Effector CD8-positive, alpha-beta T cell (primary cell): ENCODE data around the gene PHOX2B.
"Not testable (repeated sequence)": the region's sequence is repeated elsewhere in the genome, so short reads cannot be mapped to it uniquely, and the experiment has no call there.

ENCODE experiments used
- DNase-seq: peaks from one replicate; lab custom pipeline; 2025; lab: John Stamatoyannopoulos, UW

The PHOX2B gene

GRCh38 chr4:41748074-41748570 is 403 bp downstream of the PHOX2B start:
- no peak for DNase-seq

- no peak for DNase-seq
These were observed 1.1 kb downstream of the PHOX2B start for GRCh38 chr4:41747230-41748055.

DNA sequence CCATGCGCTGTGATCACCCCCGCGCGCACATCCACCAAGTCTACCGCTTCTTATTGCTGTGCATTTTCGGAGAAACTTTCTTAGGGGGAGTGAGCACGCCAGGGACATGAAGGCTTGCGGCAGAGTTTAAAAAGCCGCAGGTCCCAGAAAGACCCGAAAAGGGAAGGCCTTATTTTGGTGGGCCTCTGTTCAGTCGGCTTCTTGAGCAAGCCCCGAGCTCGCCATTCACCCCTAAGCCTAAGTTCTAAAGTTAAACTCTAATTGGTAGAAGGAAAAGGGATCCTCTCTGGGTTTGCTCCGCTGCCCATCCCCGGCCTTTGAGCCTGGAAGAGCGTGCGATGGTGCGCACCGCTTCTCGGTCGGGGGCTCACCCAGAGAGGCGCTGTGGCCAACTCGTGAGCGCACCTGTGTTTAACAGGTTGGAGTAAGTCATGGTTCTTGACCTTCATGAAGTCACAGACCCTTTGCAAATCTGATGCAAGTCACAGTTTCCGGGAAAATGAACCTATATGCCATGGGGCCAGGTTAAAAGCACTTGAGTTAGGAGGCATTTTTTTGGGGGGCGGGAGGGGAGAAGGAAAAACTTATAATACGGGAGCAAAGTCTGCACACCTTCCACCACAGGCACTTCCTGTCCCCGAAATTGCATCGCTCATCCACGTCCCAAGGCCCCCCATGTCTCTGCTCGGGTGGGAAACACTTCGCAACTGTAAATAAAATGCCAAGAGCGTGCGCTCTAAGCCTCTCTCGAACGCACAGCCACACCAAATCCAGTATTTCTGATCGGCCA is 1.9 kb downstream of the PHOX2B start:
- DNase-seq = no peak

DNA sequence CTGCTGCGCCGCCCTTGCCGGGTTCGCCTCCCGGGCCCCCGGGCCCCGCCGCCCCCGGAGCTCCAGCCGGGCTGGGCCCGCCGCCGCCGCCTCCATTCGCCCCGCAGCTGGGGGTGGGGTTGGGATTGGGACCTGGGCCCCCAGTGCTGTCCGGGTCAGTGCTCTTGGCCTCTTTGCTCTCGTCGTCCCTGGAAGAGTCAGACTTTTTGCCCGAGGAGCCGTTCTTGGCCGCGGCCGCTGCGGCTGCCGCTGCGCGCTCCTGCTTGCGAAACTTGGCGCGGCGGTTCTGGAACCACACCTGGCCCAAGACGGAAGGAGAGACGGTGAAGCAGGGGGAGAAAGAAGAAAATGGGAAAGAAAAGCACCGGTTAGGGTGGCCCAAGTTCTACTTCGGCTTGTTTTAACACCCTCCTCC is 2.5 kb downstream of the PHOX2B start:
- DNase-seq = no peak

- no peak for DNase-seq
These were observed 3.1 kb downstream of the PHOX2B start for GRCh38 chr4:41745292-41746024.

- DNase-seq = no peak
These were observed 3.8 kb downstream of the PHOX2B start for GRCh38 chr4:41744572-41745291.

- no peak for DNase-seq
These were observed 7.2 kb downstream of the PHOX2B start for GRCh38 chr4:41741354-41741753.

GRCh38 chr4:41737491-41737890 is 11.0 kb downstream of the PHOX2B start:
- DNase-seq = not testable (repeated sequence)

DNA sequence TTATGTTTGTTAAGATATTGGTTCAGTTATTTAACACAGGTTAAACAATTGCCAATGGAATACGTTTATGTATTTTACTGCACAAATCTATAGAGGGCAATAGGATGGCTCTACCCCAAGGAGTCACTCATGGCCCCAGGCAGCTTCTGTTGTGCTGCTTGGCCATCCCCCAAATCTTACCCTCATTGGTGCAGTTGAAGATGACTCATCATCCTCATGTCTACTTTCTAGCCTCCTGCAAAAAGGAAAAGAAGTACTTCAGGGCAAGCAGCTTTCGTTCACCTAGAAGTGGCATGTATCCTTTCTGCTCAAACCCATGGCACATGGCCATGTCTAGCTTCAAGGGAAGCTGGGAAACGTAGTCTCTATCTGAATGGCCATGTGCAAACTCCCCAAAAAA is 14.2 kb downstream of the PHOX2B start:
- no peak for DNase-seq

DNA sequence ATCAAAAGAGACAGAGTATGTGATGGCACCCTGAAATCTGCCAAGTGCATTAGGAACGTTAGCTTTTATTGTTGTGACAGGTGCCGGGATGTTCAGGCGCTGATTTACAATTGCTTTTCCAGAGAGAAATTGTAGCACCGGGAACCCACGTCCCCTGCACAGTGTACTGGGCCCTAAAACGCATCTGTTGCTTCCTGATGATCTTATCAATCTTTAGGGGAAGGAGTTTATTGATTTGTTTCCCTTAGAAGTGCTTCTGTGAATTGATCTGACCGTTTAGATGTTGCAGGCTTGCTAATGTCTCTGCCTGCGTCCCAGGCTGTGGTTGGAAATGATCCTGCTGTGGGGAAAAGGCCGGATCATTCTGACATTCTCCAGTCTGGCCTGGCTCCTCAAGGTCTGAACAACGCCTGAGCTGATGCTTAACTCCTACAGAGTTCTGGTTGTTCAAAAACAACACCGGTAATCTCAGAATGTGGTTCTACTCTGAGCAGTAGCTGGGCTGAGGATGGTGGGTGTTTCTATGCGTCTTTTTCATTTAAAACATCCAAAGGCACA is 16.9 kb downstream of the PHOX2B start:
- no peak for DNase-seq

DNA sequence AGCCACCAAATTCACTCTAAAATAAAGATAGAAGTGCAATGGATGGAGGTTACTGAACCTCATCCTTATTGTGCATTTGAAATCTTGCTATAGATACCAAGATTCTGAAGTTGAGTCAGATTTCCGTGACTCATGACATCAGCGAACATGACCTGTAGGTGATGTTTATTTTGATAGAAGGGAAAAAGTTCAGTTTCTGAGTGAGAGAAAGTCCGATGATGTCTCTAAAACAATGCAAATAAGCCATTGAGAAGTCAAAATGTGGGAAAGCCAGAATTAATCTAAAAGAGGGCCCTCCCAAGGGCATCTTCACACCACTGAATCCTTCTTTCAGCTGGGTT is 20.0 kb downstream of the PHOX2B start:
- DNase-seq = no peak

DNA sequence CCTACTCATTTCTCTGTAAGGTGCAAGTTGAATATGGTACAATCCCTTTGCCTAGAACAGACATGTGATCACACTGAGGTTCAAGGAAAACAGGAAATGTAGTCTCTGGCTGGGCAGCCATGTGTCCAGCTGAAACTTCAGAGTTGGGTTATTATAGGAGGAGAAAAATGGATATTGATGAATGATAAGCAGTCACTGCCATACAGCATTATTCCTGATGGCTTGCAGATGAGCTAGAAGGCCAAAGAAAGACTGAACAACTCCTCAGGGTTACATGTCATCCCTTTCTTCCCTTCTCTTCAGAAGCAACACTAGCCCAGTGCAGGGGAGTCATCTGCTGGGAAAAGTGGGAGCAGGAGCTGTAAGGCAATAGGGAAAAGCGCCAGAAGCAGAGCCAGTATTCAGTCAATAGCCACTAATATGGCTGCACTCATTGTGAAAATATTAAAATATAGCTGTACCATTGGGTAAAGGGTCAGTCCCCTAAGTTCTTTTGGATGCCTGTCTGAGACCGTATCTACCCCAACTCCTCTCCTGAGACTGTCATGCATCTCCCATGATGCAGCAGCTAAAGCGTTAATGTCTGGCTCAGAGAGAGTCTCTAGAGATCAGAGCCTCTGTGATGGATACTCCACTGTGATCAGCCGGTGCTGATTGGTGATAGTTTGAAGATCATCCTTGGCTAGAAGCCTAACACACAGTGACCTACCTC is 20.5 kb downstream of the PHOX2B start:
- DNase-seq = no peak

- no peak for DNase-seq
These were observed 23.3 kb downstream of the PHOX2B start for GRCh38 chr4:41725254-41725653.

DNA sequence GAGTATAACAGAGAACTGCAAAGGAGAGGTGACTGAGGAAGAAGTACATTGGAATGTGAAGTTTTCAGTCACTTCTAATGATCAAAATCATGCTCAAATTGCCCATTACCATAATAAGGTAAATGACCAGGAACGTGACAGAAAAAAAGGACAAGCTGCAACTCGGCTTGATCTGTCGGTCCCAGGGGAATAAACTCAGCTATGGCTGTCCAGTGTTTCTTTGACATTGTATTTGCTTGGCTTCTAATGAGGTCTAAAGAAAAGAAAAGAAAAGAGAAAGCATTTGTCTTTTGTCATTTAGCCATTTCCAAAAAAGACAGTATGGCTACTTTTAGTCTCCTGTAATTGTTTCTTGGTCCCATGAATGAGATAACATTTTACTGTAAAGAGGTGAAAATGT is 25.2 kb downstream of the PHOX2B start:
- no peak for DNase-seq

DNA sequence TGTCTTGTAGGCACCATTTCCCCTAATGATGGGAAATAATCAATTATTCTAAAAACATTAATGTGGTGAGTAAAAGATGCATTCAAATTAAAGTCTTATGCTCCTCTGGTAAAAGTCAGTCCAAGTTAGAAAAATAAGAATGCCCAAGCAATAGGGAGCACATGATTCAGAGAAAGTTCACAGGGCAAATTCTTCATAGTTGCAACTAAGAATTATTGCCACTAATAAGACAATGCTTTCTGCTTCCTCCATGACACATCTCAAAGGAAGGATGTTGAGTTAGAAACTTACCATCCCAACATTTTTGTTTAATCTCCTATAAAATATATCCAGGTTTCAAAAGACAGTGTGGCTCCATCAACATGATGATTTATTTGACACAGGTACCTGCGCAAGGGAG is 26.3 kb downstream of the PHOX2B start:
- DNase-seq = no peak

DNA sequence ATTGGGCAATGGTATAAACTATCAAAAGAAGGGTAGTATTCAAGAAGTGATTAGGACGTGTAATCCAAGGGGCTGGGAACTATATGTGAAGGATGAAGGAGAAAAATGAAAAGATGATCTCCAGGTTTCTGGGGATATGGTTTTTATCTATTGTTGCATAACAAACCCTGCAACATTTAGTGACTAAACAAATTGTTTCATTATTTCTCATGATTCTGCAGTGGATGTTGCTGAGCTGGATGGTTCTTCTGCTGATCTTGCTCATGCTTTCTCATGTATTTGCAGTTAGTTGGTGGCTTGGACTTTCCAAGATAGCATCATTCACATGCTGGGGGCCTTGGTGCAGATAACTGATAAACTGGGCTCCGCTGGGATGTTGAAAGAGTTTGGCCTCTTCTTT is 29.1 kb downstream of the PHOX2B start:
- DNase-seq = no peak

DNA sequence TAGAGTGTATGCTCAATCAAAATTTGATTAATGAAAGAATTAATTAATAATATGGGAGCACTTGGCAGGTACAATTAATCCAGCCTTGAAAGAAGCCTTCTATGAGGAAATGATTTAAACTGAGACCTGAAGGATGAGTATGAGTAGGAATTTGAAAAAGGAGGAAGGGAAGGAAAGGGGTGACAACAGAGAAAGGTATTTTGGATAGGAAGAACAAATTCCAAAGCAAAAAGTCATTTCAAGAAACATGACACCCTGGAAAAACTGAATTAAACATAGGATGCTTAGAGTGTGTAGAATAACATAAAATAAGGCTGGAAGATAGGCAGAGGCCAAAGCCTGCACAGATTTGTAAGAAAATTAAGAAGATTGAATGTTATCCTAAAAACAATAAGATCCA is 29.6 kb downstream of the PHOX2B start:
- DNase-seq = no peak

DNA sequence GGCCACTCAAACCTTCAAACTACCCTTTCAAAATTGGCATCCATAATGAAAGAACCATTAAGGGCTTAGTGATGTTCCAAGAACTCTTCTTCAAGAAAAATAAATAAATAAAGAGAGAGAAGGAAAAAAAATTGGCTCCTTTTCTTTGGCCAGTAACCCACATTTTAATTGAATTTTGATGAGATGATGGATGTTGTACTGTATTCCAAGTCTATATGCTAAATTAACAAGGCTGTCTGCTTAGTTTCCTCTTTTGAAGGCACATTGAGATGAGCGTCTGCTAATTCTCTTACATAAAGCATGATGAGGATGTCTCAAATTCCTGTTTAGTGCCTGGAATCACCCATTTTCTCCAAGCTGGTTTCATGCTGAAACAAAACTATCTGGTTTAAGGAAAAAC is 33.4 kb downstream of the PHOX2B start:
- no peak for DNase-seq

- no peak for DNase-seq
These were observed 34.0 kb downstream of the PHOX2B start for GRCh38 chr4:41714364-41715000.

DNA sequence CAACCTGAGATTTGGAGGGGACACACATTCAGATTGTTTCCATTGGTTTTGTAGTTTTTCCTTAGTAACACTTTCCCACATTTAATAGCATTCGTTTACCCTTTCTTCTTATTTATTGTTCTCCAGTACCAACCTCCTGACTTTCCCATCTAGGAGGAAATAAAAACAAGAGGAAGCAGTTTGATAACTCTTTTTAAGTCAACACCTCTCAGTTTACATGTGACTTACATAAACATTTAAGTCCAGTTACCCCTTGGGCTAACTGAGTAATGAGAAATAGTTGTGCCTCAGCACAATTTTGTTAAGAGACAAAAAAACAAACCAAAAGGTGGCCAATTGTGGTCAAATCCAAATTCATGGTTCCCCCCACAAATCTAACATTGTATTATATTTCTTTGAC is 34.8 kb downstream of the PHOX2B start:
- DNase-seq = no peak
